HS-5 (cell line): ENCODE data around the gene ZNF248.
"Not testable (repeated sequence)": the region's sequence is repeated elsewhere in the genome, so short reads cannot be mapped to it uniquely, and the experiment has no call there.

Experiments used
- DNase-seq: peaks from one replicate; pipeline ENCODE4 v3.0.0-alpha.2; 2012; ENCODE audit warnings: low read depth

The ZNF248 gene

DNA sequence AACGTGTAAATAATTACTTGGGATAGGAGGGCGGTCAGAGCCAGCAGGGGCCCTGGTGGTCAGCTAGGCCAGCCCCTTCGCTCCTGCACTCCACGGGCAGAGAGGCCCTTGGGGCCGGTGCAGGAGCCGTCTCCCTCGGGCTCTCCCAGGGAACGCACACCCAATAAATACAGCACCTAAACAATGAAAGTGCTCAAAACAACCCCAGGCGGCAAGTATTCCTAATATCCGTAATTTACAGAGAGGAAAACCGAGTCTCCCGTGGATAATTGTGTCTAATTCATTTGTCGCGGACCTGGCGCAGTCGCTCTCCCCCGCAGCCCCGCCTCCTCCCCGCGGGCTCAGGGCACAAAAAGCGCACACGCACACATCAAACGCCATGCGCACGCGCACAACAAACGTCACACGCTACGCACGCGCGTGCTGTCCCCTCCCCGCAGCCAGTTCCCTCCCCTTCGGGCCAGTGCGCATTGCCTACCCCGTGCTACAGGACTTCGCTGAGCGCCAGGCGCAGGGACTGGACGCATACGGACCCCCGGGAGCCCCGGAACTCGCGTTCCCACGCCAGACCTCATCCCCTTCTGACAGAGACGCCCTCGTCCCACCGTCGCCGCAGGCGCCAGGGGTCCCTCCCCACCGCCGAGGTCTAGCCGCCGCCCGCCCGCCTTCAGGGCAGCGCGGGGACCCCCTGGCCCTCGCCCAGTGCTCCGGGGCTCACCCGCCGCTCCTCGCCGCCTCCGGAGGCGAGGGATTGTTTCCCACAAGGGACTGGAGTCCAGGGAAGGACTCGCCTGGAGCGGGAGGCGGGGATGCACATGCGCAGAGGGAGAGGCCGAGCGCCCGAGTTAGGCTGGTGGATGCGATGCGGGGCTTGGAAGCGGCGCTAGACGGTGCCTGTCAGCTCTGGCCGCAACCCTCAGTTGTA is at the start of gene ZNF248:
Gene ZNF248, minus strand, starts transcription at position 324 of the 925 bp plus-strand sequence. CDS start 1,300 bp downstream, outside the sequence.
- DNase-seq: peak; percentile 51

- DNase-seq: no peak
Observed at GRCh38 chr10:37906382-37906781, 49.0 kb upstream of the ZNF248 start.

DNA sequence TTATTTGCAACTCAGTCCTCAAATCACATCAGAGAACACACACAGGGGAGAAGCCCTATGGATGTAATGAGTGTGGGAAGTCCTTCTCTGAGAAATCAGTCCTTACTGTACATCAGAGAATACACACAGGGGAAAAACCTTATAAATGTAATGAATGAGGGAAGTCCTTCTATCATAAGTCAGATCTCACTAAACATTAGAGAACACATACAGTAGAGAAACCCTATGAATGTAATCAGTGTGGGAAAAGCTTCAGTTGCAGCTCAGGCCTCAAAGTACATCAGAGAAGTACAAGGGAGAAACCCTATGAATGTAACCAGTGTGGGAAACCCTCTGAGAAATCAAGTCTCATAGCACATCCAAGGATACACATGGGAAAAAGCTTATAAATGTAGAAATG is 39.0 kb upstream of the ZNF248 start:
- DNase-seq: no peak

- no peak for DNase-seq
Observed at GRCh38 chr10:37895674-37896073, 38.3 kb upstream of the ZNF248 start.

DNA sequence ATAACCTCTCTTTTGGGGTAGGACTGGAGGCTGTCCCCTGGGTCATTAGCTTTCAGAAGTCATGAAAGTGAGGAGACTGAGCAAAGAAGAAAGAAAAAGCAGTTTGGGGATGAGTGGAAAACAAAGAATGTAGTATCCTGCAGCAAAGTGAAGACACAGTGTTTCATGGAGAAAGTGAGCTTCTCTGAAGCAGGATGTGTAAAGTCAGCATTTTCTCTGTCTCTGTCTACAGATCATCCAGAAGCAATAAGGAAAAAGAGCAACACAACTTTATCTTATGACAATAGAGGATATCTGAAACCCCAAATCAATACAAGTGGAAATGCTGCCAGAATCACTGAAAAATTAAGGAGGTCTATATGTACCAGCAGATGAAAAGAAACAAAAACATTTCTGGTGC is 28.4 kb upstream of the ZNF248 start:
- no peak for DNase-seq

- no peak for DNase-seq
Observed at GRCh38 chr10:37872955-37873354, 15.5 kb upstream of the ZNF248 start.

- DNase-seq: no peak
Observed at GRCh38 chr10:37872283-37872682, 14.9 kb upstream of the ZNF248 start.

DNA sequence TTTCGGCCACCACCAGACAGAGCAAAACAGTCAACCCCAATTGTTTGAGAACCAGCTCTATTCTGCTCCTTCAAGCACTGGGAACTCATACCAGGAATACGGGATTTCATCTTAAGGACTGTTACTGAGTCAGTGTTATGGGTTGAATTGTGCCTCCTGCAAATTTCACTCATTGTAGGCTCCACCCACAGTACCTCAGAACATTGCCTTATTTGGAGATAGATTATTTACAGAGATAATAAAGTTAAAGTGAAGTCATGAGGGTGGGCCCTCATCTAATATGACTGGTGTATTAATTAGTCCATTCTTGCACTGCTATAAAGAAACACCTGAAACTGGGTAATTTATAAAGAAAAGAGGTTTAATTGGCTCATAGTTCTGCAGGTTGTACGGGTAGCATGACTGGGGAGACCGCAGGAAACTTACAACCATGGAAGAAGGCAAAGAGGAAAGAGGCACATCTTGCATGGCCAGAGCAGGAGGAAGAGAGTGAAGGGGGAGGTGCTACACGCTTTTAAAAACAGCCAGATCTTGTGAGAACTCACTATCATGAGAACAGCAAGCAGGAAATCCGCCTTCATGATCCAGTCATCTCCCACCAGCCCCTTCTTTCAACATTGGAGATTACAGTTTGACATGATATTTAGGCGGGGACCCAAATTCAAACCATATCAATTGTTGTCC is 14.3 kb upstream of the ZNF248 start:
- DNase-seq: no peak

GRCh38 chr10:37871143-37871542 is 13.7 kb upstream of the ZNF248 start:
- no peak for DNase-seq

GRCh38 chr10:37868796-37869195 is 11.4 kb upstream of the ZNF248 start:
- DNase-seq: no peak

GRCh38 chr10:37865957-37866803 is 8.8 kb upstream of the ZNF248 start:
- no peak for DNase-seq

DNA sequence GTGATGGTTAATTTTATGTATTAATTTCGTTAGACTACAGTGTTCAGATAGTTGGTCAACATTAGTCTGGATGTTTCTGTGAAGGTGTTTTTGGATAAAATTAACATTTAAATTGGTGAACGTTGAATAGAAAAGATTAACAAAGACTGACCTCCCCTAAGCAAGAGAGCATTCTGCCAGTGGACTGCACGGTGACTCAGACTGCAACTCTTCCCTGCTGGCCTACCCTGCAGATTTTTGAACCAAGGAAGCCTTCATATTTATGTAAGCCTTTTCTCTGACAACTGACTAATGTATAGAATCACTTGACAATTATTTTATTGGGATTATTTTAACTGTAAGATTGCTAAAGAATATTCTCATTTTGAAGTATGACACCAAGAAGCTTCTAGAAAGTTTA is 7.9 kb upstream of the ZNF248 start:
- no peak for DNase-seq

- no peak for DNase-seq
Observed at GRCh38 chr10:37860494-37861190, 3.2 kb upstream of the ZNF248 start.

- DNase-seq: not testable (repeated sequence)
Observed at GRCh38 chr10:37859270-37859669, 1.9 kb upstream of the ZNF248 start.

- DNase-seq: no peak
Observed at GRCh38 chr10:37856881-37857286, 526 bp downstream of the ZNF248 start.

DNA sequence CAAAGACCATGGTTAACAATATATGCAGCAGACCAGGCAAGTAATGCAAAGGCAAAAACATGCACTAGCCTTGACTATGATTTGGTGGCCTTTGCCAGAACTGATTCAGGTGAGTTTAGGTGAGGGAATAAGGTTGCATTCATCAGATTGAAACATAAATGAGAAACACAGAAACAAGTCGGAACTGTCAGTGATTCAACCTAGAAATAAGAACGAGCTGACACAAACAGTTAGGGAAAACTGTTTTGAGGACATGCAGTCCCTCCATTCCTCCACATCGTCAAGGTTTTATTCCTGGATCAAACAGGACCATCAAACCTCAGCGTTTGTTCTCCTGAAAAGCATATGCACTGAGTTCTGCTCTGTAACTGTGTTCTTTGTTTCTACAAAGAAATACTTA is 1.8 kb downstream of the ZNF248 start:
- no peak for DNase-seq

GRCh38 chr10:37854626-37855025 is 2.8 kb downstream of the ZNF248 start:
- no peak for DNase-seq

- DNase-seq: no peak
Observed at GRCh38 chr10:37844644-37845043, 12.8 kb downstream of the ZNF248 start.

DNA sequence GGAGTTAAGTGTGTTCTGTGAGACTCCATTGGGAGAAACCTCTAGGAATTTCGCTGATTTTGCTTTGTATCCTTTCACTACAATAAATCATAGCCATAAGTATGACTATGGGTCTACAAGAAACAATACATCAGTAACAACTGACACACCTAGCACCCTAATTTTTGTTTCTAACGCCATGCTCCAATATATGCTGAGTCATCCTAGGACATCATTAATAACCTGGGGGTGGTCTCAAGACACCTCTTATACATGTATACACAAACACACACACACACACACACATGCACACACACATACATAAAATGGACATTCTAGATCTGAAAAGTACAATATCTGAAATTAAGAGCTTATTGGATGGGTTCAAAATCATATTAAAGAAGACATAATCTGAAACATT is 18.2 kb downstream of the ZNF248 start:
- DNase-seq: no peak

DNA sequence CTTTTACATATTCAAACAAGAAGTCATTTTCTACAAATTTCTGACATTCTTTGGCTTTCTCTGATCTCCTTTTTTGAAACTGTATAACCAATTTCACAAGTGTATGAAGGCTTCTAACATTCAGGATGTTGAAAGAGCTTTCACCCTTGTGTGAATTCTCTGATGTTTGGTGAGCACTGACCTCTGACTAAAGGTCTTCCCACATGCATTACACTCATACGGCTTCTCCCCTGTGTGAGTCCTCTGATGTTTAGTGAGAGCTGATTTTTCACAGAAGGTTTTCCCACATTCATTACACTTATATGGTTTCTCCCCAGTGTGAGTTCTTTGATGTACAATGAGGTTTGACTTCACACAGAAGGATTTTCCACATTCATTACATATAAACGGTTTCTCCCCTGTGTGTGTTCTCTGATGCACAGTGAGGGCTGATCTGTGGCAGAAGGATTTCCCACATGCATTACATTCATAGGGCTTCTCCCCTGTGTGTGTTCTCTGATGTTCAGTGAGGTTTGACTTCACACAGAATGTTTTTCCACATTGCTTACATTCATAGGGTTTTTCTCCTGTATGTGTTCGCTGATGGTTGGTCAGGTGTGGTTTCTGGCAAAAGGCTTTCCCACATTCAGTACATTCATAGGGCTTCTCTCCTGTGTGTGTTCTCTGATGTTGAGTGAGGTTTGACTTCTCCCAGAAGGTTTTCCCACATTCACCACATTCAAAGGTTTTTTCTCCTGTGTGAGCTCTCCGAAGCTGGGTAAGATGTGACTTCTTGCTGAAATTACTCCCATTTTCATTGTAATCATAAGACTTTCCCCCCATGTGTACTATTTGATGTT is 25.7 kb downstream of the ZNF248 start:
- DNase-seq: no peak

- DNase-seq: no peak
Observed at GRCh38 chr10:37826806-37827205, 30.6 kb downstream of the ZNF248 start.
